ENCODE data around the gene TEX52. TPM values are rescaled to one million over a fixed set of nuclear protein-coding genes. Genes with fewer than 3 reads are reported as not detected.
A peak's percentile ranks its signal among the peaks of the same experiment; 100 is the strongest.

The TEX52 gene
- total and polyA plus RNA-seq, 2 of the 13 experiments (the other 11 are each of a cell fraction or from before 2014, with no cell fraction given): 0.05 TPM; not detected in 1

DNA sequence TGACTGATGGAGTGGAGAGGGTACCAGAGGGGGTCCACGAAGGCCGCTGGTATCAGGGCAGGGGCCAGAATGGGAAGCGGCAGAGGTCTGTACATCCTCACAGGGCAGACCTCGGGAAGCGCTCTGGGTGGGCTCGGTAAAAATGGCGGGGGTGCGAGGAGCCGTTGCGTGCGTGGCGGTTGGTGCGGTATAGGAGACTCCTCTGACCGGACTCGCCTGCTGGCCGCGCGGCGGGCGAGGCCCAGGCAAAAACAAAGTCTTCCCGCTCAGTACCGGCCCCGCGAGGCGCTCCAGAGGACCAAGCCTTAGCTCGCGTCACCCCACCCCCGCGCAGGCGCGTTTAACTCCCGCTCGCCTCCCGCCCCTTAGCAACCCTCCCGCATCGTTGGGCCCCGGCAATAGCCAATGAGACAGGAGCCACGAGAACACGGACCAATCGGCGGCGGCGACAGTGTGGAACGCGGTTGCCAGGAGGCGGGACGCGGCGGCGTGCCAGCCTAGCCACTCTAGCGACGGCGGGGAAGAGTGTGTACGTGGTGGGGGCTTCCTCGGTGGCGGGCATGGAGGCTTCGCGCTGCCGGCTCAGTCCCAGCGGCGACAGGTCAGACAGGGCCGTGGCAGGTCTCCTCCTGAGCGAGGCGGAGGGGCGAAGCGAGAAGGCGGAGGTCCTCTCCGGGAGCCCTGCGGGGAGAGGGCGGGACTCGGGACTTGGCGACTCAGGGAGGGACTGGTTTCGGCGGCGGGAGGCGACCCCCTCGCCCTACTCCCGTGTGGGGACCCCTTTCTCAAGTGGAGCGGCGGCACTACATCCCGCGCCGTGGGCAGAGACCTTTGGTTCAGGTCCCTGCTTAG lies 33.8 kb upstream of the TEX52 start, which contains the start of gene TULP3 (continued):
- TF ChIP-seq ZNF570 (CRISPR knock-in tag; IDR thresholded peaks at IDR 0.05; ENCODE audit: borderline replicate concordance): no peak
- TF ChIP-seq DMAP1 (CRISPR knock-in tag; IDR thresholded peaks at IDR 0.05): peak; percentile 59; the same call in 1 of the 2 replicates
- peak; percentile 64; the same call in 1 of the 2 replicates for TF ChIP-seq HOXA9 (CRISPR knock-in tag; IDR thresholded peaks at IDR 0.05; ENCODE audit: borderline replicate concordance)
- no peak for TF ChIP-seq CAMTA2 (CRISPR knock-in tag; IDR thresholded peaks at IDR 0.05; ENCODE audit: borderline replicate concordance)
- TF ChIP-seq IKZF4 (CRISPR knock-in tag; IDR thresholded peaks at IDR 0.05; ENCODE audit: borderline replicate concordance, low read depth, not compliant biosample characterization): peak; percentile 79
- TF ChIP-seq, protein P1, sequence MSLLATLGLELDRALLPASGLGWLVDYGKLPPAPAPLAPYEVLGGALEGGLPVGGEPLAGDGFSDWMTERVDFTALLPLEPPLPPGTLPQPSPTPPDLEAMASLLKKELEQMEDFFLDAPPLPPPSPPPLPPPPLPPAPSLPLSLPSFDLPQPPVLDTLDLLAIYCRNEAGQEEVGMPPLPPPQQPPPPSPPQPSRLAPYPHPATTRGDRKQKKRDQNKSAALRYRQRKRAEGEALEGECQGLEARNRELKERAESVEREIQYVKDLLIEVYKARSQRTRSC (CRISPR knock-in tag; IDR thresholded peaks at IDR 0.05; ENCODE audit: low read depth): peak; percentile 89; the same call in 1 of the 2 replicates
- TF ChIP-seq, protein P2, sequence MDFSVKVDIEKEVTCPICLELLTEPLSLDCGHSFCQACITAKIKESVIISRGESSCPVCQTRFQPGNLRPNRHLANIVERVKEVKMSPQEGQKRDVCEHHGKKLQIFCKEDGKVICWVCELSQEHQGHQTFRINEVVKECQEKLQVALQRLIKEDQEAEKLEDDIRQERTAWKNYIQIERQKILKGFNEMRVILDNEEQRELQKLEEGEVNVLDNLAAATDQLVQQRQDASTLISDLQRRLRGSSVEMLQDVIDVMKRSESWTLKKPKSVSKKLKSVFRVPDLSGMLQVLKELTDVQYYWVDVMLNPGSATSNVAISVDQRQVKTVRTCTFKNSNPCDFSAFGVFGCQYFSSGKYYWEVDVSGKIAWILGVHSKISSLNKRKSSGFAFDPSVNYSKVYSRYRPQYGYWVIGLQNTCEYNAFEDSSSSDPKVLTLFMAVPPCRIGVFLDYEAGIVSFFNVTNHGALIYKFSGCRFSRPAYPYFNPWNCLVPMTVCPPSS (IDR thresholded peaks at IDR 0.05): no peak
- TF ChIP-seq ZNF747 (CRISPR knock-in tag; IDR thresholded peaks at IDR 0.05; ENCODE audit: borderline replicate concordance): peak; percentile 46; the same call in 1 of the 2 replicates
- no peak for TF ChIP-seq SUZ12 (IDR thresholded peaks at IDR 0.05; ENCODE audit: low read depth, low read length)
- peak; percentile 84 for TF ChIP-seq POLR2G (IDR thresholded peaks at IDR 0.05; ENCODE audit: low read depth, low read length)
- no peak for TF ChIP-seq SMAD3 (CRISPR knock-in tag; IDR thresholded peaks at IDR 0.05)
- TF ChIP-seq NFATC3 (CRISPR knock-in tag; IDR thresholded peaks at IDR 0.05): no peak
- peak; percentile 78 for TF ChIP-seq ZNF773 (CRISPR knock-in tag; IDR thresholded peaks at IDR 0.05; ENCODE audit: borderline replicate concordance)
- TF ChIP-seq ZNF7 (CRISPR knock-in tag; IDR thresholded peaks at IDR 0.05): no peak
- TF ChIP-seq HCFC1 (IDR thresholded peaks at IDR 0.05; ENCODE audit: low read depth, low read length): no peak; the same call in 1 of the 2 replicates
- TF ChIP-seq ZNF552 (CRISPR knock-in tag; IDR thresholded peaks at IDR 0.05; ENCODE audit: borderline replicate concordance): peak; percentile 36; the same call in 1 of the 2 replicates
- TF ChIP-seq THYN1 (CRISPR knock-in tag; IDR thresholded peaks at IDR 0.05; ENCODE audit: borderline replicate concordance, low read depth): 0 out of 2 replicates have a peak, but pooled peaks have one; percentile 37
- no peak for TF ChIP-seq PAF1 (CRISPR knock-in tag; IDR thresholded peaks at IDR 0.05)
- TF ChIP-seq, protein P3, sequence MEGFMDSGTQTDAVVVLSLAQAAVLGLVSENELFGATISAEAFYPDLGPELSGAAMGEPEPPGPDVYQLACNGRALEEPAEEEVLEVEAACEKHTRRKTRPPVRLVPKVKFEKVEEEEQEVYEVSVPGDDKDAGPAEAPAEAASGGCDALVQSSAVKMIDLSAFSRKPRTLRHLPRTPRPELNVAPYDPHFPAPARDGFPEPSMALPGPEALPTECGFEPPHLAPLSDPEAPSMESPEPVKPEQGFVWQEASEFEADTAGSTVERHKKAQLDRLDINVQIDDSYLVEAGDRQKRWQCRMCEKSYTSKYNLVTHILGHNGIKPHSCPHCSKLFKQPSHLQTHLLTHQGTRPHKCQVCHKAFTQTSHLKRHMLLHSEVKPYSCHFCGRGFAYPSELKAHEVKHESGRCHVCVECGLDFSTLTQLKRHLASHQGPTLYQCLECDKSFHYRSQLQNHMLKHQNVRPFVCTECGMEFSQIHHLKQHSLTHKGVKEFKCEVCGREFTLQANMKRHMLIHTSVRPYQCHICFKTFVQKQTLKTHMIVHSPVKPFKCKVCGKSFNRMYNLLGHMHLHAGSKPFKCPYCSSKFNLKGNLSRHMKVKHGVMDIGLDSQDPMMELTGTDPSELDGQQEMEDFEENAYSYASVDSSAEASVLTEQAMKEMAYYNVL (CRISPR knock-in tag; IDR thresholded peaks at IDR 0.05; ENCODE audit: borderline replicate concordance): 0 out of 2 replicates have a peak, but pooled peaks have one; percentile 53
- no peak for TF ChIP-seq KLF12 (CRISPR knock-in tag; IDR thresholded peaks at IDR 0.05; ENCODE audit: borderline replicate concordance)
- TF ChIP-seq RELA (CRISPR knock-in tag; IDR thresholded peaks at IDR 0.05): no peak
- no peak for TF ChIP-seq TCF7 (IDR thresholded peaks at IDR 0.05; ENCODE audit: low read depth)
- TF ChIP-seq ZNF790 (CRISPR knock-in tag; IDR thresholded peaks at IDR 0.05; ENCODE audit: borderline replicate concordance): peak; percentile 99
- no peak for TF ChIP-seq ZNF432 (CRISPR knock-in tag; IDR thresholded peaks at IDR 0.05; ENCODE audit: borderline replicate concordance)
- TF ChIP-seq ZNF431 (CRISPR knock-in tag; IDR thresholded peaks at IDR 0.05; ENCODE audit: borderline replicate concordance, low read depth): peak; percentile 68
- no peak for TF ChIP-seq SRSF9 (IDR thresholded peaks at IDR 0.05; ENCODE audit: borderline replicate concordance, insufficient read depth, low read depth, low read length, poor library complexity, severe bottlenecking)

Data from HepG2 (cell line).